PFSK-1 (cell line): ENCODE data around the gene FRMD3.

Source experiments
- POLR2AphosphoS5 ChIP-seq: IDR thresholded peaks from 2 replicates; pipeline ENCODE4 v1.6.1; 2012; ENCODE audit warnings: low read depth, mild to moderate bottlenecking, control low read depth, low read length, moderate library complexity
- REST ChIP-seq, 2 experiments: IDR thresholded peaks; 2 replicates each; pipeline versions ENCODE4 v1.6.1 to v1.8.0; 2011 to 2012; ENCODE audit warnings: low read depth in 2 of 2, low read length in 2 of 2, control low read depth in 1 of 2, inconsistent platforms in 1 of 2, mild to moderate bottlenecking in 1 of 2, moderate library complexity in 1 of 2; ENCODE audit not compliant: insufficient read depth in 1 of 2

GRCh38 chr9:83208065-83208850 is 329.9 kb downstream of the FRMD3 start:
- no peak for TF ChIP-seq POLR2AphosphoS5
- no peak for TF ChIP-seq REST (IDR thresholded peaks at IDR 0.05; ENCODE audit: insufficient read depth in 1 of 2, low read depth in 2 of 2, low read length in 2 of 2)
